HepG2 (cell line): ENCODE measurements around the gene TMEM121. TPM values are rescaled to one million over a fixed set of nuclear protein-coding genes. Genes with fewer than 3 reads are reported as not detected.

Experiments
- AGO1 ChIP-seq: fragments of 200-400 bp; formaldehyde crosslinking; IDR thresholded peaks from 2 replicates; pipeline ENCODE4 v1.6.1; 2017; ENCODE audit warnings: mild to moderate bottlenecking, low read depth, low read length, moderate library complexity; ENCODE audit not compliant: poor library complexity, severe bottlenecking
- ATRX ChIP-seq: sonication (generic); formaldehyde crosslinking; IDR thresholded peaks from 2 replicates; pipeline ENCODE4 v1.4.0; 2020; ENCODE audit warnings: missing genetic modification reagents, borderline replicate concordance
- CCAR2 ChIP-seq: fragments of 200-400 bp; formaldehyde crosslinking; optimal IDR thresholded peaks from 2 replicates; pipeline ENCODE3; 2018; ENCODE audit warnings: low read depth, mild to moderate bottlenecking, low read length, moderate library complexity
- FOXP1 ChIP-seq, 2 experiments: fragments of 450-650 bp in 1 of 2; IDR thresholded peaks; 2 replicates each; pipeline ENCODE4 v1.6.1; 2017 to 2018; ENCODE audit warnings: antibody characterized with exemption in 1 of 2
- FUBP1 ChIP-seq: sonication (generic); formaldehyde crosslinking; IDR thresholded peaks from 2 replicates; pipeline ENCODE4 v1.5.1; 2020; ENCODE audit warnings: missing genetic modification reagents, mild to moderate bottlenecking, borderline replicate concordance
- NFIC ChIP-seq: IDR thresholded peaks from 2 replicates; pipeline ENCODE4 v1.6.1; 2012; ENCODE audit warnings: mild to moderate bottlenecking, low read length, inconsistent platforms
- PAXIP1 ChIP-seq: sonication (generic); formaldehyde crosslinking; conservative IDR thresholded peaks from 2 replicates; pipeline ENCODE4 v1.4.0; 2020; ENCODE audit warnings: mild to moderate bottlenecking, missing genetic modification reagents, moderate library complexity
- PHB2 ChIP-seq: fragments of 450-650 bp; IDR thresholded peaks from 2 replicates; pipeline ENCODE4 v1.6.1; 2018; ENCODE audit not compliant: partially characterized antibody
- PRPF4 ChIP-seq: fragments of 200-400 bp; formaldehyde crosslinking; IDR thresholded peaks from 2 replicates; pipeline ENCODE4 v1.6.1; 2016; ENCODE audit warnings: low read length, low read depth; ENCODE audit not compliant: poor library complexity, severe bottlenecking
- RBFOX2 ChIP-seq: fragments of 200-400 bp; formaldehyde crosslinking; IDR thresholded peaks from 2 replicates; pipeline ENCODE4 v1.6.1; 2017; ENCODE audit warnings: low read depth, mild to moderate bottlenecking, low read length
- SMC3 ChIP-seq: IDR thresholded peaks from 2 replicates; pipeline ENCODE4 v1.6.1; 2011; ENCODE audit warnings: low read length, improper control_type of control experiment
- TAF15 ChIP-seq: fragments of 200-400 bp; formaldehyde crosslinking; IDR thresholded peaks from one replicate; pipeline ENCODE4 v1.6.1; 2018; ENCODE audit warnings: mild to moderate bottlenecking, low read depth, low read length; ENCODE audit not compliant: poor library complexity, severe bottlenecking
- TCF7 ChIP-seq: sonication (generic); IDR thresholded peaks from 2 replicates; pipeline ENCODE4 v1.6.1; 2016; ENCODE audit warnings: antibody characterized with exemption, low read depth
- U2AF1 ChIP-seq: fragments of 200-400 bp; formaldehyde crosslinking; optimal IDR thresholded peaks from 2 replicates; pipeline ENCODE3; 2017; ENCODE audit warnings: mild to moderate bottlenecking, low read depth, low read length
- ZC3H13 ChIP-seq: sonication (generic); formaldehyde crosslinking; IDR thresholded peaks from 2 replicates; pipeline ENCODE4 v1.8.1; 2023; ENCODE audit warnings: mild to moderate bottlenecking, missing genetic modification reagents, moderate library complexity
- ZIK1 ChIP-seq: sonication (generic); formaldehyde crosslinking; IDR thresholded peaks from 2 replicates; pipeline ENCODE4 v1.5.0; 2020; ENCODE audit warnings: mild to moderate bottlenecking, low read depth, missing genetic modification reagents, borderline replicate concordance
- ZMYM4 ChIP-seq: sonication (generic); formaldehyde crosslinking; IDR thresholded peaks from 2 replicates; pipeline ENCODE4 v1.8.1; 2023; ENCODE audit warnings: mild to moderate bottlenecking, missing genetic modification reagents
- ZNF235 ChIP-seq: sonication (generic); formaldehyde crosslinking; IDR thresholded peaks from 2 replicates; pipeline ENCODE4 v1.8.1; 2023; ENCODE audit warnings: mild to moderate bottlenecking, missing genetic modification reagents, borderline replicate concordance
- ZNF577 ChIP-seq: sonication (generic); formaldehyde crosslinking; IDR thresholded peaks from 2 replicates; pipeline ENCODE4 v1.4.0; 2020; ENCODE audit warnings: mild to moderate bottlenecking, low read depth, missing genetic modification reagents, borderline replicate concordance
- ZNF614 ChIP-seq: IDR thresholded peaks from 2 replicates; pipeline ENCODE4 v1.6.1; 2018; ENCODE audit warnings: missing biosample characterization, missing genetic modification reagents, inconsistent platforms, borderline replicate concordance
- ZNF773 ChIP-seq: sonication (generic); formaldehyde crosslinking; IDR thresholded peaks from 2 replicates; pipeline ENCODE4 v1.4.0; 2020; ENCODE audit warnings: missing genetic modification reagents, borderline replicate concordance
- polyA plus RNA-seq, 8 experiments: library from polyadenylated mRNA; depleted of rRNA in 3 of 8; stranded (reverse) in 7 of 8; unstranded in 1 of 8; fragments of >200 nt; fragmentation: Illumina TruSeq in 4 of 8; extraction: Trizol in 4 of 8; gene quantifications; 2 replicates each; pipeline versions ENCODE4 v1.2.1 to v1.2.3, GENCODE V29; 2011 to 2016; ENCODE audit warnings: low read depth in 4 of 8, missing spikeins in 1 of 8, mixed read lengths in 1 of 8; ENCODE audit not compliant: insufficient read depth in 1 of 8
- total RNA-seq, 5 experiments: library from RNA; depleted of rRNA; stranded (reverse); fragments of >200 nt; fragmentation: Illumina TruSeq; extraction: Trizol; gene quantifications; 2 replicates each; pipeline ENCODE4 v1.2.3, GENCODE V29; 2016; ENCODE audit warnings: low read depth in 1 of 5
- TF ChIP-seq, protein P1 (sequence below): sonication (generic); formaldehyde crosslinking; IDR thresholded peaks from 2 replicates; pipeline ENCODE4 v1.5.0; 2020; ENCODE audit warnings: missing genetic modification reagents

TMEM121 gene
- total and polyA plus RNA-seq, 2 of the 13 experiments (the other 11 are each of a cell fraction or from before 2014, with no cell fraction given) = 6.6 to 19.0 TPM

GRCh38 chr14:105531088-105531893, 4.9 kb downstream of the TMEM121 start (continued):
- TF ChIP-seq ZIK1 = no peak
- TF ChIP-seq ZNF577 (CRISPR knock-in tag) = no peak
- no peak for TF ChIP-seq ZNF773 (CRISPR knock-in tag)
- TF ChIP-seq U2AF1 = no peak
- no peak for TF ChIP-seq FUBP1 (CRISPR knock-in tag)
- TF ChIP-seq AGO1 = peak; percentile 70
- no peak for TF ChIP-seq ZNF235
- TF ChIP-seq ATRX (CRISPR knock-in tag) = no peak
- TF ChIP-seq PAXIP1 (CRISPR knock-in tag) = no peak
- no peak for TF ChIP-seq PRPF4
- no peak for TF ChIP-seq PHB2
- peak; percentile 47; the same call in 1 of the 2 replicates for TF ChIP-seq RBFOX2
- peak; percentile 84; the same call in 1 of the 2 replicates for TF ChIP-seq ZC3H13 (CRISPR knock-in tag)
- TF ChIP-seq ZNF614 (CRISPR knock-in tag) = no peak
- TF ChIP-seq, protein P1, sequence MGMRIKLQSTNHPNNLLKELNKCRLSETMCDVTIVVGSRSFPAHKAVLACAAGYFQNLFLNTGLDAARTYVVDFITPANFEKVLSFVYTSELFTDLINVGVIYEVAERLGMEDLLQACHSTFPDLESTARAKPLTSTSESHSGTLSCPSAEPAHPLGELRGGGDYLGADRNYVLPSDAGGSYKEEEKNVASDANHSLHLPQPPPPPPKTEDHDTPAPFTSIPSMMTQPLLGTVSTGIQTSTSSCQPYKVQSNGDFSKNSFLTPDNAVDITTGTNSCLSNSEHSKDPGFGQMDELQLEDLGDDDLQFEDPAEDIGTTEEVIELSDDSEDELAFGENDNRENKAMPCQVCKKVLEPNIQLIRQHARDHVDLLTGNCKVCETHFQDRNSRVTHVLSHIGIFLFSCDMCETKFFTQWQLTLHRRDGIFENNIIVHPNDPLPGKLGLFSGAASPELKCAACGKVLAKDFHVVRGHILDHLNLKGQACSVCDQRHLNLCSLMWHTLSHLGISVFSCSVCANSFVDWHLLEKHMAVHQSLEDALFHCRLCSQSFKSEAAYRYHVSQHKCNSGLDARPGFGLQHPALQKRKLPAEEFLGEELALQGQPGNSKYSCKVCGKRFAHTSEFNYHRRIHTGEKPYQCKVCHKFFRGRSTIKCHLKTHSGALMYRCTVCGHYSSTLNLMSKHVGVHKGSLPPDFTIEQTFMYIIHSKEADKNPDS (CRISPR knock-in tag) = 0 out of 2 replicates have a peak, but pooled peaks have one; percentile 23
- no peak for TF ChIP-seq NFIC
- TF ChIP-seq TAF15 = peak; percentile 57
- TF ChIP-seq TCF7 = no peak
- TF ChIP-seq SMC3 = no peak
- no peak for TF ChIP-seq CCAR2
- no peak for TF ChIP-seq ZMYM4 (CRISPR knock-in tag)
- TF ChIP-seq FOXP1 (IDR thresholded peaks at IDR 0.05) = no peak
- TF ChIP-seq FOXP1 (CRISPR knock-in tag; IDR thresholded peaks at IDR 0.05) = no peak
